ENCODE results near the gene GUCA2B. TPM values are rescaled to one million over a fixed set of nuclear protein-coding genes. Genes with fewer than 3 reads are reported as not detected.

GUCA2B gene
- total RNA-seq, 1 experiment from 2014 or later = not detected

DNA sequence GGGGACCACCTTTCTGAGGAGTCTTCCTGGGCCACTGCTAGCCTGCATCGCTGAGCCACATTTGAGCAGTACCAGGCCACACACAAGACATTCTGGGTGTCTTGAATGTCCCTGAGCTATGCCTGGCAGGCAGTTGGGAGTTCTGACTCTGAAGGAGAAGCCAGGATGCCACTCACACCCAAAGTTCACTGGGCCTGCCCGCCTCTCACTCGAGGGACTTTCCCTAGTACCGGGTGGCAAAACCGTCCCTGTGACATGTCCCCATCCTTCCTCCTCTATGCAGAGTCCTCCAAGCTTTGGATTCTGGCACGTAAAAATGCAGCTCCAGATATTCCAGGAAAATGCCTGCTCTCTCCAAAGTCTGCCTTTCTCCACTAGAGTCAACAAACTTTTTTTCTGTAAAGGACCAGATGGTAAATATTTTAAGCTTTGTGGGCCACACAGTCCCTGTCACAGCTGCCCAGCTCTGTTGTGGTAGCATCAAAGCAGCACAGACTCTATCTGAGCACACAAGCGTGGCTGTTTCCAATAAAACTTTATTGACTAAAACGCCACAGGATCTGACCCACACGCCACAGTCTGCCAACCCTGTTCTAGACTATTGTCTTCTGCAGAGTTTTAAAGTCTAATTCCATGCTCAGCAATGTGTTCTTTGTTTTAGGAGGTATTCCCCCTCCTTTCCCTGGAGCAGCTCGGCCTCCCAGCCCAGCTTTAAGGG, 19.2 kb upstream of the GUCA2B start:
- Histone ChIP-seq H3K4me1 (ENCODE audit: control insufficient read depth, insufficient read depth, low read length) (no peaks in the 10 kb centered on the region), H3K9me3 (ENCODE audit: control insufficient read depth, insufficient read depth, low read depth, low read length) (no peaks in the 10 kb centered on the region), H3K36me3 (ENCODE audit: control insufficient read depth, insufficient read depth, low read length) (no peaks in the 10 kb centered on the region), H3K27me3 (ENCODE audit: control insufficient read depth, insufficient read depth, low read length) (peaks cover 3% of the 10 kb centered on the region; the same call in 1 of the 2 replicates), H3K27ac (ENCODE audit: low read length) (no peak overlapping the region), H3K4me3 (ENCODE audit: low read depth in 2 of 2, low read length in 2 of 2) (no peak overlapping the region)
- no peak for TF ChIP-seq CTCF (IDR thresholded peaks at IDR 0.05)
- TF ChIP-seq POLR2AphosphoS5 (IDR thresholded peaks at IDR 0.05; ENCODE audit: low read depth, low read length) = no peak
- TF ChIP-seq, protein P1, sequence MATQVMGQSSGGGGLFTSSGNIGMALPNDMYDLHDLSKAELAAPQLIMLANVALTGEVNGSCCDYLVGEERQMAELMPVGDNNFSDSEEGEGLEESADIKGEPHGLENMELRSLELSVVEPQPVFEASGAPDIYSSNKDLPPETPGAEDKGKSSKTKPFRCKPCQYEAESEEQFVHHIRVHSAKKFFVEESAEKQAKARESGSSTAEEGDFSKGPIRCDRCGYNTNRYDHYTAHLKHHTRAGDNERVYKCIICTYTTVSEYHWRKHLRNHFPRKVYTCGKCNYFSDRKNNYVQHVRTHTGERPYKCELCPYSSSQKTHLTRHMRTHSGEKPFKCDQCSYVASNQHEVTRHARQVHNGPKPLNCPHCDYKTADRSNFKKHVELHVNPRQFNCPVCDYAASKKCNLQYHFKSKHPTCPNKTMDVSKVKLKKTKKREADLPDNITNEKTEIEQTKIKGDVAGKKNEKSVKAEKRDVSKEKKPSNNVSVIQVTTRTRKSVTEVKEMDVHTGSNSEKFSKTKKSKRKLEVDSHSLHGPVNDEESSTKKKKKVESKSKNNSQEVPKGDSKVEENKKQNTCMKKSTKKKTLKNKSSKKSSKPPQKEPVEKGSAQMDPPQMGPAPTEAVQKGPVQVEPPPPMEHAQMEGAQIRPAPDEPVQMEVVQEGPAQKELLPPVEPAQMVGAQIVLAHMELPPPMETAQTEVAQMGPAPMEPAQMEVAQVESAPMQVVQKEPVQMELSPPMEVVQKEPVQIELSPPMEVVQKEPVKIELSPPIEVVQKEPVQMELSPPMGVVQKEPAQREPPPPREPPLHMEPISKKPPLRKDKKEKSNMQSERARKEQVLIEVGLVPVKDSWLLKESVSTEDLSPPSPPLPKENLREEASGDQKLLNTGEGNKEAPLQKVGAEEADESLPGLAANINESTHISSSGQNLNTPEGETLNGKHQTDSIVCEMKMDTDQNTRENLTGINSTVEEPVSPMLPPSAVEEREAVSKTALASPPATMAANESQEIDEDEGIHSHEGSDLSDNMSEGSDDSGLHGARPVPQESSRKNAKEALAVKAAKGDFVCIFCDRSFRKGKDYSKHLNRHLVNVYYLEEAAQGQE (IDR thresholded peaks at IDR 0.05; ENCODE audit: insufficient read depth in 1 of 2, low read depth in 2 of 2, low read length in 1 of 2) = no peak
- TF ChIP-seq SIN3A (IDR thresholded peaks at IDR 0.05; ENCODE audit: borderline replicate concordance, insufficient read depth, low read depth, low read length) = no peak
- TF ChIP-seq TCF7L2 (IDR thresholded peaks at IDR 0.05; ENCODE audit: low read depth, low read length) = no peak
- ChIA-PET CTCF (interaction anchor here (0.6 kb wide), 1 partner anchor 1469 kb away, joined by 3 read pairs; the partner anchor contains the start of gene RIMS3), POLR2A (no interaction called here)
- ATAC-seq = no peak
- in situ Hi-C loops (cut with HindIII; ENCODE audit: low pct_unique_long_range_greater_than_20kb, low sequenced_read_pairs) = no loop called here
- DNase-seq (ENCODE audit: low read depth, low spot score) = no peak
- no TSS peak for BruUV-seq (replicated peaks)
- intact Hi-C loops (cut with micrococcal nuclease; ENCODE audit: unreplicated experiment) = no loop called here

GRCh38 chr1:42135426-42135825, 17.8 kb upstream of the GUCA2B start:
- Histone ChIP-seq H3K9me3 (ENCODE audit: control insufficient read depth, insufficient read depth, low read depth, low read length) (no peaks in the 10 kb centered on the region), H3K27ac (ENCODE audit: low read length) (no peak overlapping the region), H3K4me1 (ENCODE audit: control insufficient read depth, insufficient read depth, low read length) (no peaks in the 10 kb centered on the region), H3K4me3 (ENCODE audit: low read depth in 2 of 2, low read length in 2 of 2) (no peak overlapping the region), H3K27me3 (ENCODE audit: control insufficient read depth, insufficient read depth, low read length) (peaks cover 3% of the 10 kb centered on the region; the same call in 1 of the 2 replicates), H3K36me3 (ENCODE audit: control insufficient read depth, insufficient read depth, low read length) (no peaks in the 10 kb centered on the region)
- ChIA-PET POLR2A (no interaction called here), CTCF (no interaction called here)
- DNase-seq (ENCODE audit: low read depth, low spot score) = no peak
- intact Hi-C loops (cut with micrococcal nuclease; ENCODE audit: unreplicated experiment) = no loop called here
- ATAC-seq = no peak
- in situ Hi-C loops (cut with HindIII; ENCODE audit: low pct_unique_long_range_greater_than_20kb, low sequenced_read_pairs) = no loop called here
- TF ChIP-seq CTCF (IDR thresholded peaks at IDR 0.05) = no peak
- no peak for TF ChIP-seq TCF7L2 (IDR thresholded peaks at IDR 0.05; ENCODE audit: low read depth, low read length)
- BruUV-seq (replicated peaks) = no TSS peak
